Measurements from ENCODE around the gene UST. TPM values are rescaled to one million over a fixed set of nuclear protein-coding genes. Genes with fewer than 3 reads are reported as not detected.
"Not testable (repeated sequence)": the region's sequence is repeated elsewhere in the genome, so short reads cannot be mapped to it uniquely, and the experiment has no call there.

Gene UST
- total RNA-seq, 1 experiment from 2014 or later: 10.0 TPM

DNA sequence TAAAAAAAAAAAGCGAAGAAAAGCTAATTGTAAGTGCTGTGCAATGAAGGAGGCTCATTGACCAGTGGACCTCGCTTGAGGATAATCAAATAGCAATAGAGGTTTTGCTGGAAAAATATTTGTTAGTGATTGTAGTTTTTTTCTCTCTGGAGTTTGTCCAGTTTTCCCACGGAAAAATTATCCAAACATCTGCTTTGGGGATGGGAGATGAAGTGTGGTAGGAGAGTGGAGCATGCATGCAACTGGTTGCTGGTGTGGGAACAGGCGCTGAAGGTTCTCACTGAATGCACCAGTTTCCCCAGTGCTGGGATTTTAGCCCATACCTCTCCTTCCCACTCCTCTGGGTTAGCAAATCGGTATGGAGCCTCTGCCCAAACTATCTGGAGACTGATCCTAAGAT, 288.9 kb downstream of the UST start:
- Mint-ChIP-seq H3K4me3 (ENCODE audit: unreplicated experiment) (no peak overlapping the region), H3K9me3 (ENCODE audit: unreplicated experiment) (no peaks in the 10 kb centered on the region), H3K4me1 (ENCODE audit: insufficient read depth, unreplicated experiment) (peaks cover 41% of the 10 kb centered on the region), H3K36me3 (ENCODE audit: insufficient read depth, unreplicated experiment) (no peaks in the 10 kb centered on the region), H3K27ac (ENCODE audit: low read depth, unreplicated experiment) (no peak overlapping the region), H3K27me3 (ENCODE audit: insufficient read depth, unreplicated experiment) (no peaks in the 10 kb centered on the region)
- TF ChIP-seq, protein P1, sequence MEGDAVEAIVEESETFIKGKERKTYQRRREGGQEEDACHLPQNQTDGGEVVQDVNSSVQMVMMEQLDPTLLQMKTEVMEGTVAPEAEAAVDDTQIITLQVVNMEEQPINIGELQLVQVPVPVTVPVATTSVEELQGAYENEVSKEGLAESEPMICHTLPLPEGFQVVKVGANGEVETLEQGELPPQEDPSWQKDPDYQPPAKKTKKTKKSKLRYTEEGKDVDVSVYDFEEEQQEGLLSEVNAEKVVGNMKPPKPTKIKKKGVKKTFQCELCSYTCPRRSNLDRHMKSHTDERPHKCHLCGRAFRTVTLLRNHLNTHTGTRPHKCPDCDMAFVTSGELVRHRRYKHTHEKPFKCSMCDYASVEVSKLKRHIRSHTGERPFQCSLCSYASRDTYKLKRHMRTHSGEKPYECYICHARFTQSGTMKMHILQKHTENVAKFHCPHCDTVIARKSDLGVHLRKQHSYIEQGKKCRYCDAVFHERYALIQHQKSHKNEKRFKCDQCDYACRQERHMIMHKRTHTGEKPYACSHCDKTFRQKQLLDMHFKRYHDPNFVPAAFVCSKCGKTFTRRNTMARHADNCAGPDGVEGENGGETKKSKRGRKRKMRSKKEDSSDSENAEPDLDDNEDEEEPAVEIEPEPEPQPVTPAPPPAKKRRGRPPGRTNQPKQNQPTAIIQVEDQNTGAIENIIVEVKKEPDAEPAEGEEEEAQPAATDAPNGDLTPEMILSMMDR (IDR thresholded peaks at IDR 0.05; ENCODE audit: unreplicated experiment): no peak
- no TSS peak for BruUV-seq (replicated peaks)
- intact Hi-C loops (cut with micrococcal nuclease): no loop called here
- no peak for DNase-seq (ENCODE audit: unreplicated experiment)
- POLR2A ChIA-PET: interaction anchor here (0.6 to 1.3 kb wide), 3 partner anchors 11 to 475 kb away, joined by 3 to 5 read pairs (median 4); no protein-coding TSS in a partner anchor
- CTCF ChIA-PET: interaction anchor here (1.3 to 2.1 kb wide), 3 partner anchors 9 to 58 kb away, joined by 3 to 9 read pairs (median 4); no protein-coding TSS in a partner anchor

DNA sequence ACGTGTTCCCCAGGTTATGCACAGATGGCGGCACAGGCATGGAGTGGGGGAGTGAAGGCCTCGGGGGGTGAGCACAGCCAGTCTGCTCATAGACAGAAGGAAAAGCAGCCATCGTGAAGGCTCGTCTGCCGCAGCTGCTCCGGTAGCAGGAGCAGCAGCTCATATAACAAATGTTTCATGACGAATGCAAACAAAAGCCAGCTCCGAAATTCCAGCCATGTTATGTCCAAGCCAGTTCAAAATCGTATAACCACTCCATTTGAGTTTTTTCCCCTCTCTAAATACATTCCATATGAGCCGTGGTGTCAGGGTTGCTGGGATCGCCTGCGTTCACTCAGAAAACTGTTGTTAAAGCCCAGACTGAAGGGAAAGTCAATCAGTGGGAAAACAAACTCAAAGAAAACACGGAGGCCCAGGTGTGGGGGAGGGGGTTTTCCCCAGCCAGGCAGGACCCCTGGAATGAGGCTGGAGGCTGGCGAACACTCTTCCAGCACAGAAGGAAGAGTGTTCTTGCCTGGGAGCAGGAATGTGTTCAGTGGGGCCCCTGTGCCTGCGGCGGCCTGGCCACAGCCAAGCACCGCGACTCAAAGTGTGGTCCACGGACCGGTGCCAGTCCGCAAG, 290.3 kb downstream of the UST start:
- H3K9me3 Mint-ChIP-seq (ENCODE audit: unreplicated experiment): no peaks in the 10 kb centered on the region
- ChIA-PET POLR2A (interaction anchor here (0.5 kb wide), 1 partner anchor 28 kb away, joined by 3 read pairs; no protein-coding TSS in a partner anchor), CTCF (interaction anchor here (0.6 to 1.5 kb wide), 4 partner anchors 9 to 534 kb away, joined by 3 to 7 read pairs (median 4); no protein-coding TSS in a partner anchor)
- H3K27me3 Mint-ChIP-seq (ENCODE audit: insufficient read depth, unreplicated experiment): no peaks in the 10 kb centered on the region
- intact Hi-C loops (cut with micrococcal nuclease): no loop called here
- TF ChIP-seq, protein P1 (IDR thresholded peaks at IDR 0.05; ENCODE audit: unreplicated experiment): no peak
- DNase-seq (ENCODE audit: unreplicated experiment): no peak
- no peaks in the 10 kb centered on the region for H3K36me3 Mint-ChIP-seq (ENCODE audit: insufficient read depth, unreplicated experiment)
- no peak overlapping the region for H3K27ac Mint-ChIP-seq (ENCODE audit: low read depth, unreplicated experiment)
- peaks cover 31% of the 10 kb centered on the region for H3K4me1 Mint-ChIP-seq (ENCODE audit: insufficient read depth, unreplicated experiment)
- no TSS peak for BruUV-seq (replicated peaks)
- H3K4me3 Mint-ChIP-seq (ENCODE audit: unreplicated experiment): no peak overlapping the region

DNA sequence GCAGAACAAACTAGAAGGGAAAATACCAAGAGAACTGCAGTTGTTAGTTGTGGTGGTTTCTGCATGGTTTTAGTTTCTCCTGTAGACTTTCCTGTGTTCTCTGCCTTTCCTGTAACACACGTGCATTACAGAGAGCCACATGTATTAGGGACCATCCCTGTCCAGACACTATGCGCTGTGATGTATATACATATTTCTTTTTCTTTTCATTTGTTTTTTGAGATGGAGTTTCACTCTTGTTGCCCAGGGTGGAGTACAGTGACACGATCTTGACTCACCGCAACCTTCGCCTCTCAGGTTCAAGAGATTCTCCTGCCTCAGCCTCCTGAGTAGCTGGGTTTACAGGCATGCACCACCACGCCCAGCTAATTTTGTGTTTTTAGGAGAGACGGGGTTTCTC, 292.2 kb downstream of the UST start:
- BruUV-seq (replicated peaks); H3K9me3 Mint-ChIP-seq (ENCODE audit: unreplicated experiment); H3K36me3 Mint-ChIP-seq (ENCODE audit: insufficient read depth, unreplicated experiment); POLR2A ChIA-PET; H3K4me3 Mint-ChIP-seq (ENCODE audit: unreplicated experiment); intact Hi-C loops (cut with micrococcal nuclease); H3K27ac Mint-ChIP-seq (ENCODE audit: low read depth, unreplicated experiment); H3K27me3 Mint-ChIP-seq (ENCODE audit: insufficient read depth, unreplicated experiment); DNase-seq (ENCODE audit: unreplicated experiment): not testable (repeated sequence)
- H3K4me1 Mint-ChIP-seq (ENCODE audit: insufficient read depth, unreplicated experiment): peaks cover 16% of the 10 kb centered on the region
- CTCF ChIA-PET: interaction anchor here (1.5 kb wide), 1 partner anchor 11 kb away, joined by 3 read pairs; no protein-coding TSS in a partner anchor

DNA sequence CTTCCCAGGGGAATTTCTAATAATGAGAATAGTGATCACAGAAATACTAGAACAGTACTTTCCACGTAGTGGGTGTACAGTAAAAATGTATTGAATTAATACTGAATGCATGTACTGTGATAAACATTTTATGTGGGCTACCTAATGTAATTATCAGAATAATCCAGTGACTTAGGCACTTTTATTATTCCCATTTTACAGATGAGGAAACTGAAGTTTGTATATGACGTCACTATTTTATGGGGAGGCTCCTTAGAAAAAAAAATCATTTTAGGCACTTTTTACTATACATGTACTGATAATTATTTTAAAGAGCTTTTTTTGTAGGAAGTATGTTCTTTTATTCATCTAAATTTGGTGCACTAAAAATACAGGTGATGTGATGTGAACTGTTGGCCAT, 295.1 kb downstream of the UST start:
- Mint-ChIP-seq H3K4me3 (ENCODE audit: unreplicated experiment) (no peak overlapping the region), H3K9me3 (ENCODE audit: unreplicated experiment) (no peaks in the 10 kb centered on the region), H3K36me3 (ENCODE audit: insufficient read depth, unreplicated experiment) (no peaks in the 10 kb centered on the region), H3K27ac (ENCODE audit: low read depth, unreplicated experiment) (no peak overlapping the region), H3K27me3 (ENCODE audit: insufficient read depth, unreplicated experiment) (no peaks in the 10 kb centered on the region), H3K4me1 (ENCODE audit: insufficient read depth, unreplicated experiment) (peaks cover 1% of the 10 kb centered on the region)
- TF ChIP-seq, protein P1 (IDR thresholded peaks at IDR 0.05; ENCODE audit: unreplicated experiment): no peak
- no TSS peak for BruUV-seq (replicated peaks)
- intact Hi-C loops (cut with micrococcal nuclease): no loop called here
- CTCF ChIA-PET: no interaction called here
- DNase-seq (ENCODE audit: unreplicated experiment): no peak
- POLR2A ChIA-PET: interaction anchor here (1.0 kb wide), 1 partner anchor 9 kb away, joined by 3 read pairs; no protein-coding TSS in a partner anchor

Data from MCF 10A (cell line).